Mucosa of descending colon (tissue), 3 donors: ENCODE data around the gene TMEM239. TPM values are rescaled to one million over a fixed set of nuclear protein-coding genes. Genes with fewer than 3 reads are reported as not detected.
"Not testable (repeated sequence)": the region's sequence is repeated elsewhere in the genome, so short reads cannot be mapped to it uniquely, and the experiment has no call there.

ENCODE experiments used
- ATAC-seq: fragments of 200-7000 bp; cut with Tn5 transposase; one replicate; pipeline ENCODE4 v1.9.1; 2020; ENCODE audit warnings: mild to moderate bottlenecking, moderate library complexity
- DNase-seq, 3 donors: peaks; one replicate each; pipeline ENCODE4 v3.0.0-alpha.2; 2020
- H3K36me3 ChIP-seq: fragments of 200-600 bp; one replicate; pipeline ENCODE4 v1.8.0; 2021; ENCODE audit warnings: low read depth, mild to moderate bottlenecking
- H3K4me1 ChIP-seq: fragments of 200-600 bp; one replicate; pipeline ENCODE4 v1.8.0; 2021; ENCODE audit warnings: low read depth, mild to moderate bottlenecking
- H3K4me3 ChIP-seq: fragments of 200-600 bp; one replicate; pipeline ENCODE4 v1.8.0; 2021; ENCODE audit warnings: mild to moderate bottlenecking
- H3K9me3 ChIP-seq: fragments of 200-600 bp; one replicate; pipeline ENCODE4 v1.8.0; 2021; ENCODE audit warnings: mild to moderate bottlenecking
- CTCF ChIP-seq: fragments of 200-600 bp; IDR thresholded peaks from one replicate; pipeline ENCODE4 v1.8.0; 2022; ENCODE audit warnings: antibody characterized with exemption, mild to moderate bottlenecking
- intact Hi-C, 2 donors: fragments of 100-400 bp; cut with DNase I in 1 of 2; cut with micrococcal nuclease in 1 of 2; formaldehyde crosslinking; loops; one replicate each; pipeline versions ENCODE4 v1.11.0 to v1.11.1; 2022; cut with DNase I, micrococcal nuclease
- total RNA-seq, 3 donors: library from RNA; stranded (reverse); fragmentation: NEBNext Ultra II Directional in 2 of 3; extraction: Animal tissue kit (Norgen Biotek cat#: 25700) in 2 of 3; gene quantifications; one replicate each; pipeline versions ENCODE4 v1.2.1 to v1.2.4, GENCODE V29; 2021 to 2023
- donor health status: DM: no; HTN: no; CAD: no; lungs with moderate emphysema.
- donor health status: DM: no; HTN: no; CAD: no.
- donor health status: DM: no; HTN: yes; CAD: no.

TMEM239 gene
- total RNA-seq, 3 donors from 2014 or later = not detected

GRCh38 chr20:2820896-2821869, 5.0 kb downstream of the TMEM239 start:
- no peaks in the 10 kb centered on the region for H3K4me1 ChIP-seq
- intact Hi-C loops = no loop called here
- ATAC-seq (peak; percentile 13), DNase-seq (no peak)
- no peaks in the 10 kb centered on the region for H3K9me3 ChIP-seq
- H3K4me3 ChIP-seq = no peak overlapping the region
- no peaks in the 10 kb centered on the region for H3K36me3 ChIP-seq
- no peak for TF ChIP-seq CTCF

GRCh38 chr20:2822073-2822472, 5.9 kb downstream of the TMEM239 start:
- intact Hi-C loops = no loop called here
- ATAC-seq = peak; percentile 15
- Histone ChIP-seq H3K4me3 (no peak overlapping the region), H3K36me3 (no peaks in the 10 kb centered on the region), H3K4me1 (no peaks in the 10 kb centered on the region), H3K9me3 (no peaks in the 10 kb centered on the region)
- no peak for DNase-seq
- TF ChIP-seq CTCF = no peak

GRCh38 chr20:2825761-2826160, 9.6 kb downstream of the TMEM239 start:
- H3K4me1 ChIP-seq = no peaks in the 10 kb centered on the region
- no peak for DNase-seq
- no peak for ATAC-seq

GRCh38 chr20:2826655-2827054, 10.5 kb downstream of the TMEM239 start:
- H3K9me3 ChIP-seq = no peaks in the 10 kb centered on the region
- DNase-seq = no peak
- no peak for TF ChIP-seq CTCF
- ATAC-seq = no peak
- no peaks in the 10 kb centered on the region for H3K4me1 ChIP-seq
- H3K36me3 ChIP-seq = no peaks in the 10 kb centered on the region
- intact Hi-C loops = no loop called here
- H3K4me3 ChIP-seq = no peak overlapping the region

More at GRCh38 chr20:2825761-2826160, 9.6 kb downstream of the TMEM239 start:
- Histone ChIP-seq H3K36me3 (no peaks in the 10 kb centered on the region), H3K4me3 (no peak overlapping the region), H3K9me3 (no peaks in the 10 kb centered on the region)
- no peak for TF ChIP-seq CTCF
- intact Hi-C loops = no loop called here

GRCh38 chr20:2829376-2829775, 13.2 kb downstream of the TMEM239 start:
- no peak for TF ChIP-seq CTCF
- Histone ChIP-seq H3K4me3 (no peak overlapping the region), H3K36me3 (no peaks in the 10 kb centered on the region), H3K9me3 (no peaks in the 10 kb centered on the region), H3K4me1 (no peaks in the 10 kb centered on the region)
- ATAC-seq (no peak), DNase-seq (no peak)
- intact Hi-C loops = no loop called here

GRCh38 chr20:2831206-2831605, 15.0 kb downstream of the TMEM239 start:
- H3K4me1 ChIP-seq, DNase-seq, H3K36me3 ChIP-seq, ATAC-seq, intact Hi-C loops, H3K4me3 ChIP-seq, H3K9me3 ChIP-seq: not testable (repeated sequence)
